ENCODE data around the gene EDNRA. TPM values are rescaled to one million over a fixed set of nuclear protein-coding genes. Genes with fewer than 3 reads are reported as not detected.

The EDNRA gene
- total and polyA plus RNA-seq, 4 donors = 3.7 to 99.7 (median 11.1) TPM

GRCh38 chr4:147530134-147530533 is 49.2 kb downstream of the EDNRA start:
- Histone ChIP-seq H3K27me3 (ENCODE audit: control insufficient read depth in 3 of 3, insufficient read depth in 3 of 3, low read length in 2 of 3) (no peaks in the 10 kb centered on the region), H3K27ac (ENCODE audit: low read depth in 1 of 2, low read length in 1 of 2) (no peak overlapping the region), H3K4me1 (ENCODE audit: control insufficient read depth in 5 of 5, insufficient read depth in 5 of 5, low read length in 5 of 5) (peaks cover 0 to 15% (median 4%) of the 10 kb centered on the region in 5 donors), H3K9me3 (ENCODE audit: control insufficient read depth in 4 of 4, insufficient read depth in 3 of 4, low read length in 3 of 4) (no peaks in the 10 kb centered on the region), H3K36me3 (ENCODE audit: control insufficient read depth in 4 of 4, insufficient read depth in 4 of 4, low read length in 4 of 4) (peaks cover 0 to 12% (median 2%) of the 10 kb centered on the region in 4 donors), H3K9ac (ENCODE audit: insufficient read depth in 1 of 2, low read length in 2 of 2) (no peak overlapping the region), H3K4me3 (no peak overlapping the region)
- WGBS, 2 donors = 61 to 63% methylated on average over 1 of the region's 1 CpG
- ATAC-seq (ENCODE audit: insufficient read depth, low FRiP score) (no peak), DNase-seq (no peak)
- no peak for TF ChIP-seq CTCF (IDR thresholded peaks at IDR 0.05; ENCODE audit: control extremely low read depth, extremely low read depth)

GRCh38 chr4:147530723-147531122 is 49.8 kb downstream of the EDNRA start:
- H3K36me3 ChIP-seq (ENCODE audit: control insufficient read depth in 4 of 4, insufficient read depth in 4 of 4, low read length in 4 of 4) = peaks cover 0 to 12% (median 4%) of the 10 kb centered on the region in 4 donors
- ATAC-seq (ENCODE audit: insufficient read depth, low FRiP score) = no peak
- WGBS, 2 donors = 73 to 82% methylated on average over 4 of the region's 4 CpGs
- H3K9me3 ChIP-seq (ENCODE audit: control insufficient read depth in 4 of 4, insufficient read depth in 3 of 4, low read length in 3 of 4) = no peaks in the 10 kb centered on the region
- no peak overlapping the region for H3K9ac ChIP-seq (ENCODE audit: insufficient read depth in 1 of 2, low read length in 2 of 2)
- H3K27ac ChIP-seq (ENCODE audit: low read depth in 1 of 2, low read length in 1 of 2) = no peak overlapping the region
- peaks cover 0 to 9% (median 4%) of the 10 kb centered on the region in 5 donors for H3K4me1 ChIP-seq (ENCODE audit: control insufficient read depth in 5 of 5, insufficient read depth in 5 of 5, low read length in 5 of 5)
- TF ChIP-seq CTCF (IDR thresholded peaks at IDR 0.05; ENCODE audit: control extremely low read depth, extremely low read depth) = no peak
- DNase-seq = no peak
- H3K27me3 ChIP-seq (ENCODE audit: control insufficient read depth in 3 of 3, insufficient read depth in 3 of 3, low read length in 2 of 3) = no peaks in the 10 kb centered on the region
- H3K4me3 ChIP-seq = no peak overlapping the region

GRCh38 chr4:147532896-147533295 is 52.0 kb downstream of the EDNRA start:
- H3K9ac ChIP-seq (ENCODE audit: insufficient read depth in 1 of 2, low read length in 2 of 2) = no peak overlapping the region
- H3K9me3 ChIP-seq (ENCODE audit: control insufficient read depth in 4 of 4, insufficient read depth in 3 of 4, low read length in 3 of 4) = no peaks in the 10 kb centered on the region
- no peak overlapping the region for H3K27ac ChIP-seq (ENCODE audit: low read depth in 1 of 2, low read length in 1 of 2)
- no peaks in the 10 kb centered on the region for H3K27me3 ChIP-seq (ENCODE audit: control insufficient read depth in 3 of 3, insufficient read depth in 3 of 3, low read length in 2 of 3)
- TF ChIP-seq CTCF (IDR thresholded peaks at IDR 0.05; ENCODE audit: control extremely low read depth, extremely low read depth) = no peak
- peaks cover 0 to 16% (median 6%) of the 10 kb centered on the region in 4 donors for H3K36me3 ChIP-seq (ENCODE audit: control insufficient read depth in 4 of 4, insufficient read depth in 4 of 4, low read length in 4 of 4)
- no peak for DNase-seq
- ATAC-seq (ENCODE audit: insufficient read depth, low FRiP score) = no peak
- peaks cover 0 to 5% (median 0%) of the 10 kb centered on the region in 5 donors for H3K4me1 ChIP-seq (ENCODE audit: control insufficient read depth in 5 of 5, insufficient read depth in 5 of 5, low read length in 5 of 5)
- H3K4me3 ChIP-seq = no peak overlapping the region
- 52 to 72% methylated on average over 2 of the region's 2 CpGs for WGBS, 2 donors

GRCh38 chr4:147533331-147533730 is 52.4 kb downstream of the EDNRA start:
- 64 to 65% methylated on average over 1 of the region's 1 CpG for WGBS, 2 donors
- Histone ChIP-seq H3K9me3 (ENCODE audit: control insufficient read depth in 4 of 4, insufficient read depth in 3 of 4, low read length in 3 of 4) (no peaks in the 10 kb centered on the region), H3K36me3 (ENCODE audit: control insufficient read depth in 4 of 4, insufficient read depth in 4 of 4, low read length in 4 of 4) (peaks cover 0 to 15% (median 6%) of the 10 kb centered on the region in 4 donors), H3K27ac (ENCODE audit: low read depth in 1 of 2, low read length in 1 of 2) (no peak overlapping the region), H3K4me1 (ENCODE audit: control insufficient read depth in 5 of 5, insufficient read depth in 5 of 5, low read length in 5 of 5) (peaks cover 0 to 5% (median 0%) of the 10 kb centered on the region in 5 donors), H3K9ac (ENCODE audit: insufficient read depth in 1 of 2, low read length in 2 of 2) (no peak overlapping the region), H3K4me3 (no peak overlapping the region), H3K27me3 (ENCODE audit: control insufficient read depth in 3 of 3, insufficient read depth in 3 of 3, low read length in 2 of 3) (no peaks in the 10 kb centered on the region)
- no peak for ATAC-seq (ENCODE audit: insufficient read depth, low FRiP score)
- TF ChIP-seq CTCF (IDR thresholded peaks at IDR 0.05; ENCODE audit: control extremely low read depth, extremely low read depth) = no peak
- DNase-seq = no peak

Measured in lung (tissue), 12 donors.